SH-SY5Y (cell line): ENCODE data around the gene UBE2K.

Experiments
- GATA2 ChIP-seq: IDR thresholded peaks from 2 replicates; pipeline ENCODE4 v1.6.1; 2011; ENCODE audit warnings: mild to moderate bottlenecking, low read depth, low read length
- GATA3 ChIP-seq: IDR thresholded peaks from 2 replicates; pipeline ENCODE4 v1.6.1; 2011; ENCODE audit warnings: low read depth, mild to moderate bottlenecking, low read length, moderate library complexity

Gene UBE2K

GRCh38 chr4:39814403-39815185, 116.7 kb downstream of the UBE2K start:
- no peak for TF ChIP-seq GATA2
- TF ChIP-seq GATA3, result no peak

GRCh38 chr4:39818646-39819045, 120.7 kb downstream of the UBE2K start:
- no peak for TF ChIP-seq GATA3
- no peak for TF ChIP-seq GATA2

- TF ChIP-seq GATA2 (no peak), GATA3 (no peak)
Observed at GRCh38 chr4:39820186-39820585, 122.2 kb downstream of the UBE2K start.

- TF ChIP-seq GATA3, result no peak
- no peak for TF ChIP-seq GATA2
Observed at GRCh38 chr4:39821951-39822350, 124.0 kb downstream of the UBE2K start.

GRCh38 chr4:39822662-39823061, 124.7 kb downstream of the UBE2K start:
- TF ChIP-seq GATA3, result no peak
- TF ChIP-seq GATA2, result no peak

- TF ChIP-seq GATA2 (no peak), GATA3 (no peak)
Observed at GRCh38 chr4:39823191-39823590, 125.3 kb downstream of the UBE2K start.

- no peak for TF ChIP-seq GATA2
- no peak for TF ChIP-seq GATA3
Observed at GRCh38 chr4:39825090-39825489, 127.2 kb downstream of the UBE2K start.

GRCh38 chr4:39825741-39826231, 127.8 kb downstream of the UBE2K start:
- no peak for TF ChIP-seq GATA3
- TF ChIP-seq GATA2, result no peak
